Retinal pigment epithelial cell (primary cell): ENCODE results near the gene LRP8.

Source experiments
- DNase-seq: peaks from one replicate; pipeline ENCODE4 v3.0.0-alpha.2; 2010; ENCODE audit warnings: low read depth
- H3K4me3 ChIP-seq: 2 replicates; pipeline ENCODE4 v1.5.1; 2011; ENCODE audit warnings: mild to moderate bottlenecking, low read length, control low read depth, moderate library complexity
- TF ChIP-seq, protein P1 (sequence below): conservative IDR thresholded peaks from 2 replicates; pipeline ENCODE4 v1.5.1; 2011; ENCODE audit warnings: low read depth, low read length, control low read depth, inconsistent platforms

Gene LRP8

GRCh38 chr1:53276153-53276901 lies 51.5 kb downstream of the LRP8 start:
- no peak overlapping the region for H3K4me3 ChIP-seq
- no peak for DNase-seq
- TF ChIP-seq, protein P1, sequence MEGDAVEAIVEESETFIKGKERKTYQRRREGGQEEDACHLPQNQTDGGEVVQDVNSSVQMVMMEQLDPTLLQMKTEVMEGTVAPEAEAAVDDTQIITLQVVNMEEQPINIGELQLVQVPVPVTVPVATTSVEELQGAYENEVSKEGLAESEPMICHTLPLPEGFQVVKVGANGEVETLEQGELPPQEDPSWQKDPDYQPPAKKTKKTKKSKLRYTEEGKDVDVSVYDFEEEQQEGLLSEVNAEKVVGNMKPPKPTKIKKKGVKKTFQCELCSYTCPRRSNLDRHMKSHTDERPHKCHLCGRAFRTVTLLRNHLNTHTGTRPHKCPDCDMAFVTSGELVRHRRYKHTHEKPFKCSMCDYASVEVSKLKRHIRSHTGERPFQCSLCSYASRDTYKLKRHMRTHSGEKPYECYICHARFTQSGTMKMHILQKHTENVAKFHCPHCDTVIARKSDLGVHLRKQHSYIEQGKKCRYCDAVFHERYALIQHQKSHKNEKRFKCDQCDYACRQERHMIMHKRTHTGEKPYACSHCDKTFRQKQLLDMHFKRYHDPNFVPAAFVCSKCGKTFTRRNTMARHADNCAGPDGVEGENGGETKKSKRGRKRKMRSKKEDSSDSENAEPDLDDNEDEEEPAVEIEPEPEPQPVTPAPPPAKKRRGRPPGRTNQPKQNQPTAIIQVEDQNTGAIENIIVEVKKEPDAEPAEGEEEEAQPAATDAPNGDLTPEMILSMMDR, result no peak

- TF ChIP-seq, protein P1, result no peak
- no peak overlapping the region for H3K4me3 ChIP-seq
- DNase-seq, result no peak
These were observed 52.3 kb downstream of the LRP8 start for GRCh38 chr1:53275566-53275965.

- no peak overlapping the region for H3K4me3 ChIP-seq
- TF ChIP-seq, protein P1, result no peak
- no peak for DNase-seq
These were observed 53.2 kb downstream of the LRP8 start for GRCh38 chr1:53274541-53275185.

GRCh38 chr1:53274026-53274425 lies 53.8 kb downstream of the LRP8 start:
- TF ChIP-seq, protein P1, result no peak
- no peak for DNase-seq
- no peak overlapping the region for H3K4me3 ChIP-seq

- TF ChIP-seq, protein P1, result no peak
- DNase-seq, result no peak
- H3K4me3 ChIP-seq, result no peak overlapping the region
These were observed 54.3 kb downstream of the LRP8 start for GRCh38 chr1:53273526-53273925.

GRCh38 chr1:53272349-53272748 lies 55.5 kb downstream of the LRP8 start:
- H3K4me3 ChIP-seq, result no peak overlapping the region
- DNase-seq, result no peak
- TF ChIP-seq, protein P1, result no peak

- H3K4me3 ChIP-seq, result no peak overlapping the region
- TF ChIP-seq, protein P1, result no peak
- no peak for DNase-seq
These were observed 56.3 kb downstream of the LRP8 start for GRCh38 chr1:53271446-53272090.
